Measurements from ENCODE around the gene METTL2A.
"Not testable (repeated sequence)": the region's sequence is repeated elsewhere in the genome, so short reads cannot be mapped to it uniquely, and the experiment has no call there.

METTL2A gene

DNA sequence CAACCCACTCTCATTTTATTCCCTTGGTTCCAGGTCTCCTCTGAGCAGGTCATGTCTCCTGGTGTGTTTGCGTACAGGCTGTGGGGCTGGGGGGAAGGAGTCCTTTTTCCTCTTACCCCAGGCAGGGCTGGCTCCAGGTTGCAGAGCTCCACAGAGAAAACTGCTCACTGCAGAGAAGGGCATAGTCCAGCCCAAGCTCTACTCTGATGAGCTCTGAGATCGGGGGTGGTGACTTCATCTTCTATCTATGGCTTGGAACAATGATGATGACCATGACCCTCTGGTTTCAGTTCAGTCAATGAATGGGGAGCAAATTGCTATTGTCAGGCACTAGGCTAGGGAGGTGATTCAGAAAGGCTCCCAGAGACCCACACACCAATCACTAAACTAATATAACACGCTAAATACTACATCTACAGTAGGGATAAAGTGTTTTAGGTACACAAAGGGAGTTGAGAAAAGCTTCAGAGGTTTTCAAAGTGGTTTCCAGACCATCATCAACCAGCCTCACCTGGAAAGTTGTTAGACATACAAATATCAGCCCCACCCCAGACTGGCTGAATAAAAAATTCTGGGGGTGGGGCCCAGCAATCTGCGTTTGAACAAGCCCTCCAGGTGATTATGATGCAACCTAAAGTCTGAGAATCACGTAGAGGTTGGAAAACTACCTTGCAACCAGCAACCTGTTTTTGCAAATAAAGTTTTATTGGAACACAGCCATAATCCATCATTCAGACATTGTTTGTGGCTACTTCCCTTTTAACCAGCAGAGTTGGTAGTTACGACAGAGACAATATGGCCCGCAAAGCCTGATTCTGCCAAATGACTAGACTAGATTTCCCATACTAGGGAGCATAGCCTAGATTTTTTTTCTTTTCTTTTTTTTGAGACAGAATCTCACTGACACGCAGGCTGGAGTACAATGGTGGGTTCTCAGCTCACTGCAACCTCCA is 49.6 kb downstream of the METTL2A start:
- not testable (repeated sequence) for DNase-seq

DNA sequence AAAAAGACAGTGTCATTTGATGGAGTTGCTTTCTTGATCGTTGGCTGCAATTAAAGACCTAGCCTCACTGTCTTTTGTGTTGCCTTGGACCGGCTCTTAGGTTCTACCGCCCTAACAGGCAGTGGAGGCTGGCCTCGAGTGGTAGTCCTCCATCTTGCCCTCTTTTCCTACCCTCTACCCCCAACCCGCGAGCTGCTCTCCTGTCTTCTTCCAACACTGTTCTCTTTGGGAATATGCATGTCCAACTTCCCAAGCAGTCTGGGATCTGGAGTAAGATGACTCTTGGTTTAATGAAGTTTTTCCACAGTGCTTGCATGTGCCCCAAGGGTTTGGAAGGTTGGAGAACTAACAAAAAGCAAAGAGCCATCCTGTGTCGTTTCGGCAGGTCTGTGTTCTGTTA is 53.4 kb downstream of the METTL2A start:
- DNase-seq = not testable (repeated sequence)

DNA sequence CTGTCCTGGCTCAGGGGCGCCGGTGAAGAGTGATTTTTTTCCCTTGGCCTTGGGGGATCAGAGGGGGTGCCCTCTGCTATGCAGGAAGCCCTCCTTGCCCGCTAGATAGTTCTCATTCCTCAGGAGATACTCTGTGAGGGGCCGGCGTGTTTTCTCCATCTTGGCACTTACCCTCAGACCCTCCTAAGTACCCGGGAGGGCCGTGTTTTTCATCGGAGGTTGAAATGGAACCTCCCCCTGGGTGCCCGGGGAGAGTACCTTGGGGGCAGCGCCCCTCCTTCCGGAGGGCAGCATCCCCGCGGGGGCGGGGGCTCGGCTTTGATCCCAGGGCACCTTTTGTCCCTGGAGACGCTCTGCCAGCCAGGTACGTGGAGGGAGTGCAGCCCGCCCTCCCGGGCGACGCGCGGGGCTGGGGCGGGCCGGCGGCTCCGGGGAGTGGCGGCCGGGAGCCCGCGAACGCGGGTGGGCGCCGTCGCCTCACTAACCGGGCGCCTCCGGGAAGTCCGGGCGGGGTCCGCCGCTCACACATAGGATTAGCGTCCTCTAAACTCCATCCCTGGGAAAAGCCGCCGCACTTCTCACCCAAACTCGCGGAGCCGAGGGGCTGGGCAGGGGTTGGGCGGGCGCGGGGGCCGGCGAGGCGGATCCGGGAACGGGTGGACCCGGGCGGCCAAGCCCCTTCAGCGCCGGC is 54.2 kb downstream of the METTL2A start:
- DNase-seq = not testable (repeated sequence)

DNA sequence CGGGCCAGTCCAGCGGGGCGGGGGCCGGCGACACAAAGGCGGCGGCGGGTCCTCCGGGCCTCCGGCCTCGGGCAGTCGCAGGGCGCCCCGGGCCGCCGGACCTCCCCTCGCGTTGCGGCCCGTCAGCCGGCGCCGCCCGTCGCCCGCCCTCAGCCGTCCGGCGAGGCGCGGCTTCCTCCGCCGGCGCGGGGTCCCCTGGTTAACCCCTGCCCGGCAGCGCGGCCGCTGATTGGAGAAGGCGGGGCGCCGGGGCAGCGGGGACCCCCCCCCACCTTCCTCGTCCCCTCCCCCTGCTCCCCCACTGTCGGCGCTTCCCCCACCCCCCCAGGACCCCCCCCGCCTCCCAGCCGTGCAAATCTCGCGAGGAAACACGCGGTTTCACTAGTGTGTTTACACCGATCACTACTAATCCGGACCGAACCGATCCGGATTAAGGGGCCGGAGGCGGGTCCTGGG is 54.8 kb downstream of the METTL2A start, which contains the start of gene TLK2:
TSS of gene TLK2 (plus strand) at position 402 of the 456 bp plus-strand sequence. CDS start 2,301 bp downstream, outside the sequence.
- DNase-seq = peak; percentile 84

DNA sequence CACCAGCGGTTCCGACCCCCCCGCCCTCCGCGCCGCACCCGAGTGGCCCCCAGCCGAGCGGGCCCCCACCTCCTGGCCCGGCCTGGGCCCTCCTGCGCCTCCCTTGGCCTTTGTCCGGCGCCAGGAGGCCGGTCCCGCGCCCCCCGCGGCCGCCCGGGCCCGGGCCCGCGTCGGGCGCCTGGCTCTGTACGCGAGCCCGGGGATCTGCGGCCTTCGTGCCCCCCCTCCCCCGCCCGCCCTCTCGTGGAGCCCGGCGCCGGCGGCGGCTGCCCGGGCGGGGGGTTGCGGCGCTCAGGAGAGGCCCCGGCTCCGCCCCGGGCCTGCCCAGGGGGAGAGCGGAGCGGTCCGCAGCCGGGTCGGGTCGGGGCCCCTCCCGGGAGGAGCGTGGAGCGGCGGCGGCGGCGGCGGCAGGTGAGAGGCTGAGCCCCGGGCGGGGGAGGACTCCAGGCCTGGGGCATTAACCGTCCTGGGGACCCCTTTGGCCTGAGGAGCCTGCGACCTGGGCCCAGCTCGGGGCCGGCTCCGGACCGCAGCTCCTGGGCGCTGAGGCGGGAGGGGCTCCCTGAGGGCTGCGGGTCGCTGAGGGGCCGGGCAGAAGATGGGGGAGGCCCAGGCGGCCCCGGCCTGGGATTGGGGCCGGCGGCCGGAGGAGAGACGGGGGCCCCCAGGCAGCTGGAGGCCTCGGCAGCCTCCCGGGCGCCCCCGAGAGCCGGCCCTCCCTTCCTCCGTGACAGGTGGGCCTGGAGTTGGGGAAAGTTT is 55.4 kb downstream of the METTL2A start:
- DNase-seq = not testable (repeated sequence)

- DNase-seq = not testable (repeated sequence)
Observed at GRCh38 chr17:62479639-62480258, 56.1 kb downstream of the METTL2A start.

GRCh38 chr17:62482553-62482952 is 58.9 kb downstream of the METTL2A start:
- not testable (repeated sequence) for DNase-seq

- not testable (repeated sequence) for DNase-seq
Observed at GRCh38 chr17:62490990-62491389, 67.3 kb downstream of the METTL2A start.

GRCh38 chr17:62493049-62493655 is 69.5 kb downstream of the METTL2A start:
- DNase-seq = not testable (repeated sequence)

- not testable (repeated sequence) for DNase-seq
Observed at GRCh38 chr17:62494073-62494472, 70.4 kb downstream of the METTL2A start.

GRCh38 chr17:62496344-62496743 is 72.6 kb downstream of the METTL2A start:
- DNase-seq = not testable (repeated sequence)

DNA sequence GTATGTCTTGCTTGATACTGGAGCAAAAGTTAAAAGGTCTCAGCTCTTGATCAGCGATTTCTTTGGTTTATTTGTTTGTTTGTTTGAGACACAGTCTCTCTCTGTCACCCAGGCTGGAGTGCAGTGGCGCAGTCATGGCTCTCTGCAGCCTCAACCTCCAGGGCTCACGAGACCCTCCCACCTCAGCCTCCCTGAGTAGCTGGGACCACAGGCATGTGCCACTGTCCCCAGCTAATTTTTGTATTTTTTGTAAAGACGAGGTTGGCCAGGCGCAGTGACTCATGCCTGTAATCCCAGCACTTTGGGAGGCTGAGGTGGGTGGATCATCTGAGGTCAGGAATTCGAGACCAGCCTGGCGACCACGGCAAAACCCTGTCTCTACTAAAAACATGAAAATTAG is 75.1 kb downstream of the METTL2A start:
- not testable (repeated sequence) for DNase-seq

All from fibroblast of upper back skin (primary cell).